Neural cell (in vitro differentiated cells): ENCODE results near the gene PHACTR1. TPM values are rescaled to one million over a fixed set of nuclear protein-coding genes. Genes with fewer than 3 reads are reported as not detected.

Source experiments
- H2AFZ ChIP-seq: fragments of 200-600, 300-800 bp; sonication (generic), shearing (Covaris generic); 2 replicates; pipeline ENCODE4 v1.6.0; 2014; ENCODE audit warnings: low read depth, mild to moderate bottlenecking, antibody characterized with exemption, low read length, moderate library complexity
- H3F3A ChIP-seq: fragments of 200-600 bp; shearing (Covaris generic); 2 replicates; pipeline ENCODE4 v1.6.1; 2016; ENCODE audit warnings: mild to moderate bottlenecking, moderate library complexity, mixed read lengths, antibody characterized with exemption, low read length; ENCODE audit not compliant: insufficient read depth, poor library complexity, severe bottlenecking
- H3K27ac ChIP-seq: fragments of 200-600, 300-800 bp; sonication (generic), shearing (Covaris generic); 2 replicates; pipeline ENCODE4 v1.5.1; 2014; ENCODE audit warnings: mild to moderate bottlenecking, low read length, moderate library complexity
- H3K27me3 ChIP-seq: fragments of 300-800, 200-600 bp; sonication (generic), shearing (Covaris generic); 2 replicates; pipeline ENCODE4 v1.6.0; 2014; ENCODE audit warnings: mild to moderate bottlenecking, low read depth, low read length, moderate library complexity; ENCODE audit not compliant: insufficient read depth
- H3K36me3 ChIP-seq: fragments of 300-800, 200-600 bp; sonication (generic), shearing (Covaris generic); 2 replicates; pipeline ENCODE4 v1.5.1; 2014; ENCODE audit warnings: mild to moderate bottlenecking, antibody characterized with exemption, low read length, moderate library complexity; ENCODE audit not compliant: insufficient read depth
- H3K4me2 ChIP-seq: fragments of 300-800, 200-600 bp; sonication (generic), shearing (Covaris generic); 2 replicates; pipeline ENCODE4 v1.6.0; 2014; ENCODE audit warnings: mild to moderate bottlenecking, low read length
- H3K4me3 ChIP-seq: fragments of 300-800, 200-600 bp; sonication (generic), shearing (Covaris generic); 2 replicates; pipeline ENCODE4 v1.5.1; 2014; ENCODE audit warnings: mild to moderate bottlenecking, low read length, moderate library complexity
- H3K79me2 ChIP-seq: fragments of 200-600 bp; shearing (Covaris generic); replicated peaks from 2 replicates; pipeline ENCODE4 v1.6.0; 2014; ENCODE audit warnings: mild to moderate bottlenecking, low read length, moderate library complexity; ENCODE audit not compliant: insufficient read depth
- H3K9ac ChIP-seq: fragments of 300-800, 200-600 bp; sonication (generic), shearing (Covaris generic); 2 replicates; pipeline ENCODE4 v1.6.1; 2016; ENCODE audit warnings: mild to moderate bottlenecking, low read length, mixed read lengths
- H3K9me2 ChIP-seq: fragments of 200-600 bp; shearing (Covaris generic); 2 replicates; pipeline ENCODE4 v1.6.1; 2016; ENCODE audit warnings: mild to moderate bottlenecking, low read length, mixed read lengths; ENCODE audit not compliant: insufficient read depth
- H3K9me3 ChIP-seq: fragments of 200-600, 300-800 bp; sonication (generic), shearing (Covaris generic); 2 replicates; pipeline ENCODE4 v1.6.1; 2016; ENCODE audit warnings: mild to moderate bottlenecking, mixed run types, low read length, moderate library complexity, mixed read lengths
- H4K20me1 ChIP-seq: fragments of 200-600 bp; shearing (Covaris generic); 2 replicates; pipeline ENCODE4 v1.6.1; 2016; ENCODE audit warnings: mild to moderate bottlenecking, mixed run types; ENCODE audit not compliant: insufficient read depth
- CTCF ChIP-seq: fragments of 450-650 bp; IDR thresholded peaks from 2 replicates; pipeline ENCODE4 v1.5.1; 2014; ENCODE audit warnings: antibody characterized with exemption, mild to moderate bottlenecking, moderate library complexity; ENCODE audit not compliant: poor library complexity, severe bottlenecking
- EZH2 ChIP-seq: fragments of 200-600, 300-800 bp; shearing (Covaris generic), sonication (generic); IDR thresholded peaks from 2 replicates; pipeline ENCODE4 v1.6.1; 2014; ENCODE audit warnings: antibody characterized with exemption, low read length, borderline replicate concordance, mild to moderate bottlenecking; ENCODE audit not compliant: insufficient read depth, poor library complexity, severe bottlenecking
- MXI1 ChIP-seq: fragments of 450-650 bp; conservative IDR thresholded peaks from 2 replicates; pipeline ENCODE4 v1.6.1; 2014; ENCODE audit warnings: antibody characterized with exemption, mild to moderate bottlenecking; ENCODE audit not compliant: poor library complexity, severe bottlenecking
- POLR2AphosphoS5 ChIP-seq: IDR thresholded peaks from 2 replicates; pipeline ENCODE4 v1.6.1; 2012
- RAD21 ChIP-seq: fragments of 450-650 bp; conservative IDR thresholded peaks from 2 replicates; pipeline ENCODE4 v1.6.1; 2014; ENCODE audit warnings: antibody characterized with exemption, mild to moderate bottlenecking, moderate library complexity
- REST ChIP-seq: IDR thresholded peaks from 2 replicates; pipeline ENCODE4 v1.6.1; 2012; ENCODE audit warnings: borderline replicate concordance
- SMC3 ChIP-seq: fragments of 450-650 bp; conservative IDR thresholded peaks from 2 replicates; pipeline ENCODE4 v1.6.1; 2014; ENCODE audit warnings: antibody characterized with exemption, mild to moderate bottlenecking, moderate library complexity; ENCODE audit not compliant: poor library complexity
- TAF1 ChIP-seq: IDR thresholded peaks from 2 replicates; pipeline ENCODE4 v1.6.1; 2012; ENCODE audit warnings: low read depth
- polyA plus RNA-seq: library from polyadenylated mRNA; depleted of rRNA; stranded (reverse); fragments of >200 nt; gene quantifications from 2 replicates; pipeline ENCODE4 v1.2.3, GENCODE V29; 2014

The PHACTR1 gene
- polyA plus RNA-seq, 1 donor from 2014 or later: 7.8 TPM

- no peaks in the 10 kb centered on the region for H3F3A ChIP-seq
- TF ChIP-seq CTCF: peak; percentile 79
- no peak for TF ChIP-seq REST
- TF ChIP-seq MXI1: no peak
- peak; percentile 83 for TF ChIP-seq SMC3
- TF ChIP-seq RAD21: peak; percentile 86
- H3K27ac ChIP-seq: no peak overlapping the region
- H3K4me3 ChIP-seq: no peak overlapping the region
- no peaks in the 10 kb centered on the region for H3K79me2 ChIP-seq
- H3K4me2 ChIP-seq: no peak overlapping the region
- no peaks in the 10 kb centered on the region for H3K9me3 ChIP-seq
- no peaks in the 10 kb centered on the region for H3K9me2 ChIP-seq
- no peak overlapping the region for H3K9ac ChIP-seq
- H4K20me1 ChIP-seq: no peaks in the 10 kb centered on the region
- no peak overlapping the region for H2AFZ ChIP-seq
- no peaks in the 10 kb centered on the region for H3K27me3 ChIP-seq
- H3K36me3 ChIP-seq: no peaks in the 10 kb centered on the region
Observed at GRCh38 chr6:12911427-12911826, 194.9 kb downstream of the PHACTR1 start.

GRCh38 chr6:12913201-12913600, 196.6 kb downstream of the PHACTR1 start:
- Histone ChIP-seq H3K9ac (no peak overlapping the region), H3K27ac (no peak overlapping the region), H3K4me2 (no peak overlapping the region), H3K9me3 (no peaks in the 10 kb centered on the region), H2AFZ (no peak overlapping the region), H3K36me3 (no peaks in the 10 kb centered on the region), H3K4me3 (no peak overlapping the region), H3F3A (no peaks in the 10 kb centered on the region), H3K27me3 (no peaks in the 10 kb centered on the region), H3K9me2 (no peaks in the 10 kb centered on the region), H4K20me1 (no peaks in the 10 kb centered on the region), H3K79me2 (no peaks in the 10 kb centered on the region)
- TF ChIP-seq SMC3 (no peak), EZH2 (no peak), TAF1 (no peak), REST (no peak), RAD21 (no peak), MXI1 (no peak), POLR2AphosphoS5 (no peak)
